Measurements from ENCODE around the gene IQSEC1. TPM values are rescaled to one million over a fixed set of nuclear protein-coding genes. Genes with fewer than 3 reads are reported as not detected.

Gene IQSEC1
- total and polyA plus RNA-seq, 10 of the 15 experiments (the other 5 are each of a cell fraction or from before 2014, with no cell fraction given), result 0.92 to 55.2 (median 8.5) TPM

GRCh38 chr3:13045904-13046568, 27.2 kb downstream of the IQSEC1 start (continued):
- no peak for TF ChIP-seq ZBTB11 (CRISPR knock-in tag; IDR thresholded peaks at IDR 0.05)
- TF ChIP-seq SIN3A (IDR thresholded peaks at IDR 0.05; ENCODE audit: low read depth, low read length), result peak; percentile 73; the same call in 1 of the 2 replicates
- TF ChIP-seq DPF2 (IDR thresholded peaks at IDR 0.05), result peak; percentile 91
- TF ChIP-seq GATAD2B (conservative IDR thresholded peaks at IDR 0.05; ENCODE audit: low read depth), result peak; percentile 68; the same call in 1 of the 2 replicates
- TF ChIP-seq SREBF2 (IDR thresholded peaks at IDR 0.05; ENCODE audit: low read length), result no peak
- TF ChIP-seq HCFC1 (IDR thresholded peaks at IDR 0.05; ENCODE audit: low read length), result no peak
- TF ChIP-seq SRF (IDR thresholded peaks at IDR 0.05; ENCODE audit: low read depth in 2 of 2, low read length in 2 of 2), result no peak

- peak overlapping the region; percentile 9 for H2AFZ ChIP-seq (ENCODE audit: control insufficient read depth, low read depth, low read length)
- H3K27ac ChIP-seq (ENCODE audit: control insufficient read depth, insufficient read depth), result peak overlapping the region; percentile 70
- intact Hi-C loops (cut with micrococcal nuclease; ENCODE audit: unreplicated experiment), result no loop called here
- POLR2A ChIA-PET, result interaction anchor here (0.5 to 6.9 kb wide), 7 partner anchors 23 to 1776 kb away, joined by 3 to 84 read pairs (median 9); no protein-coding TSS in a partner anchor
- in situ Hi-C loops (cut with MboI), result no loop called here
- FAIRE-seq (no peak), DNase-seq (ENCODE audit: low read depth, low spot score) (no peak), ATAC-seq (peak; percentile 31)
- peaks cover 41% of the 10 kb centered on the region for H3K4me1 ChIP-seq (ENCODE audit: control insufficient read depth, insufficient read depth, low read length)
- RAD21 ChIA-PET (ENCODE audit: unreplicated experiment), result interaction anchor here (2.0 to 5.0 kb wide), 5 partner anchors 23 to 41 kb away, joined by 11 to 93 read pairs (median 19); no protein-coding TSS in a partner anchor
- CTCF ChIA-PET, result interaction anchor here (0.7 to 4.7 kb wide), 7 partner anchors 27 to 154 kb away, joined by 3 to 56 read pairs (median 3); no protein-coding TSS in a partner anchor
- H3K9ac ChIP-seq (ENCODE audit: control insufficient read depth, insufficient read depth, low read length), result no peak overlapping the region
- H3K4me3 ChIP-seq, result no peak overlapping the region
- no peaks in the 10 kb centered on the region for H3K9me3 ChIP-seq (replicated peaks; ENCODE audit: control insufficient read depth, insufficient read depth, low read length)
- H3K36me3 ChIP-seq (ENCODE audit: control insufficient read depth in 2 of 2, insufficient read depth in 2 of 2, low read length in 1 of 2), result no peaks in the 10 kb centered on the region
- 79% methylated on average over 16 of the region's 16 CpGs for WGBS (ENCODE audit: insufficient coverage, insufficient replicate concordance, low lambda C conversion rate, missing lambda C conversion rate)
- H3K27me3 ChIP-seq (replicated peaks in 1 of 2; ENCODE audit: control insufficient read depth in 2 of 2, insufficient read depth in 2 of 2, low read length in 1 of 2), result no peaks in the 10 kb centered on the region
- peaks cover 3% of the 10 kb centered on the region; the same call in 1 of the 2 replicates for H3K79me2 ChIP-seq (ENCODE audit: control insufficient read depth, insufficient read depth, low read length)
- H4K20me1 ChIP-seq (ENCODE audit: control insufficient read depth, insufficient read depth), result no peaks in the 10 kb centered on the region
- BruUV-seq (replicated peaks), result no TSS peak
- SMC1A ChIA-PET (ENCODE audit: uncharacterized antibody, unreplicated experiment), result interaction anchor here (1.0 to 4.7 kb wide), 9 partner anchors 15 to 61 kb away, joined by 4 to 71 read pairs (median 8); no protein-coding TSS in a partner anchor
- peak overlapping the region; percentile 74 for H3K4me2 ChIP-seq (ENCODE audit: control insufficient read depth, insufficient read depth)
- TF ChIP-seq STAT3 (IDR thresholded peaks at IDR 0.05; ENCODE audit: low read depth, low read length) (no peak), NFXL1 (IDR thresholded peaks at IDR 0.05; ENCODE audit: borderline replicate concordance) (no peak), TCF3 (IDR thresholded peaks at IDR 0.05; ENCODE audit: borderline replicate concordance, insufficient read depth, low read depth, low read length) (0 out of 2 replicates have a peak, but pooled peaks have one; percentile 0), EP300 (IDR thresholded peaks at IDR 0.05; ENCODE audit: borderline replicate concordance in 1 of 2, control insufficient read depth in 1 of 2, low read depth in 2 of 2, low read length in 2 of 2) (0 out of 4 replicates have a peak, but pooled peaks of 1 of the 2 experiments have one; percentile 6), ZNF207 (IDR thresholded peaks at IDR 0.05; ENCODE audit: borderline replicate concordance) (no peak)
- TF ChIP-seq, protein P1, sequence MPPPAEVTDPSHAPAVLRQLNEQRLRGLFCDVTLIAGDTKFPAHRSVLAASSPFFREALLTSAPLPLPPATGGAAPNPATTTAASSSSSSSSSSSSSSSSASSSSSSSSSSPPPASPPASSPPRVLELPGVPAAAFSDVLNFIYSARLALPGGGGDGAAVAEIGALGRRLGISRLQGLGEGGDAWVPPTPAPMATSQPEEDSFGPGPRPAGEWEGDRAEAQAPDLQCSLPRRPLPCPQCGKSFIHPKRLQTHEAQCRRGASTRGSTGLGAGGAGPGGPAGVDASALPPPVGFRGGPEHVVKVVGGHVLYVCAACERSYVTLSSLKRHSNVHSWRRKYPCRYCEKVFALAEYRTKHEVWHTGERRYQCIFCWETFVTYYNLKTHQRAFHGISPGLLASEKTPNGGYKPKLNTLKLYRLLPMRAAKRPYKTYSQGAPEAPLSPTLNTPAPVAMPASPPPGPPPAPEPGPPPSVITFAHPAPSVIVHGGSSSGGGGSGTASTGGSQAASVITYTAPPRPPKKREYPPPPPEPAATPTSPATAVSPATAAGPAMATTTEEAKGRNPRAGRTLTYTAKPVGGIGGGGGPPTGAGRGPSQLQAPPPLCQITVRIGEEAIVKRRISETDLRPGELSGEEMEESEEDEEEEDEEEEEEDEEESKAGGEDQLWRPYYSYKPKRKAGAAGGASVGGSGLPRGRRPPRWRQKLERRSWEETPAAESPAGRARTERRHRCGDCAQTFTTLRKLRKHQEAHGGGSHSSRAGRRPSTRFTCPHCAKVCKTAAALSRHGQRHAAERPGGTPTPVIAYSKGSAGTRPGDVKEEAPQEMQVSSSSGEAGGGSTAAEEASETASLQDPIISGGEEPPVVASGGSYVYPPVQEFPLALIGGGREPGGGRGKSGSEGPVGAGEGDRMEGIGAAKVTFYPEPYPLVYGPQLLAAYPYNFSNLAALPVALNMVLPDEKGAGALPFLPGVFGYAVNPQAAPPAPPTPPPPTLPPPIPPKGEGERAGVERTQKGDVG (CRISPR knock-in tag; IDR thresholded peaks at IDR 0.05), result no peak
These were observed 27.9 kb downstream of the IQSEC1 start for GRCh38 chr3:13045241-13045903.

Data from GM12878 (cell line).